SJCRH30 (cell line): ENCODE results near the gene SIRT5. TPM values are rescaled to one million over a fixed set of nuclear protein-coding genes. Genes with fewer than 3 reads are reported as not detected.

Experiments
- DNase-seq, 2 experiments: peaks; one replicate each; pipeline ENCODE4 v3.0.0-alpha.2; 2015 to 2020
- H3K27ac ChIP-seq: fragments of 250-450 bp; sonication (Bioruptor Pico); 2 replicates; pipeline ENCODE4 v1.5.1; 2020; ENCODE audit warnings: mild to moderate bottlenecking, moderate library complexity
- H3K27me3 ChIP-seq: fragments of 250-450 bp; sonication (Bioruptor Pico); 2 replicates; pipeline ENCODE4 v1.5.1; 2020; ENCODE audit warnings: mild to moderate bottlenecking, moderate library complexity
- H3K36me3 ChIP-seq: fragments of 250-450 bp; sonication (Bioruptor Pico); 2 replicates; pipeline ENCODE4 v1.5.1; 2020; ENCODE audit warnings: mild to moderate bottlenecking, moderate library complexity
- H3K4me1 ChIP-seq: fragments of 250-450 bp; sonication (Bioruptor Pico); 2 replicates; pipeline ENCODE4 v1.5.1; 2020; ENCODE audit warnings: mild to moderate bottlenecking, moderate library complexity
- H3K4me3 ChIP-seq: fragments of 250-450 bp; sonication (Bioruptor Pico); 2 replicates; pipeline ENCODE4 v1.5.1; 2020; ENCODE audit warnings: mild to moderate bottlenecking, moderate library complexity
- H3K9me3 ChIP-seq: fragments of 250-450 bp; sonication (Bioruptor Pico); replicated peaks from 2 replicates; pipeline ENCODE4 v1.5.1; 2020; ENCODE audit warnings: mild to moderate bottlenecking, moderate library complexity
- total RNA-seq: library from RNA; depleted of rRNA; stranded (reverse); fragments of >200 nt; shearing (Covaris generic); gene quantifications from 2 replicates; pipeline ENCODE4 v1.2.3, GENCODE V29; 2014

SIRT5 gene
- total RNA-seq, 1 experiment from 2014 or later = 2.7 TPM

DNA sequence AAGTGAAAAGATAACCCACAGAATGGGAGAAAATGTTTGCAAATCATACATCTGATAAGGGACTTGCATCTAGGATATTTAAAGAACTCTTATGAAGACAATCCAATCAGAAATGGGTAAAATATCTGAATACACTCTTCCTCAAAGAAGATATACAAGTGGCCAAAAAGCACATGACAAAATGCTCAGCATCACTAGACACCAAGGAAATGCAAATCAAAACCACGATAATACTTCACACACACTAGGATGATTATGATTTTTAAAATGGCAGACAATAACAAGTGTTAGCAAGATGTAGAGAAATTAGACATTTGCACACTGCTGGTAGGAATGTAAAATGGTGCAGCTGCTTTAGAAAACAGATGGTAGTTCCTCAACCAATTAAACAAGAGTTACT is 34.8 kb upstream of the SIRT5 start:
- no peaks in the 10 kb centered on the region for H3K27me3 ChIP-seq
- no peak overlapping the region for H3K4me3 ChIP-seq
- H3K27ac ChIP-seq = no peak overlapping the region
- DNase-seq = no peak
- H3K4me1 ChIP-seq = no peaks in the 10 kb centered on the region
- H3K36me3 ChIP-seq = no peaks in the 10 kb centered on the region
- H3K9me3 ChIP-seq = no peaks in the 10 kb centered on the region

GRCh38 chr6:13541496-13541895 is 32.9 kb upstream of the SIRT5 start:
- no peaks in the 10 kb centered on the region for H3K9me3 ChIP-seq
- no peak for DNase-seq
- H3K27ac ChIP-seq = no peak overlapping the region
- no peak overlapping the region for H3K4me3 ChIP-seq
- no peaks in the 10 kb centered on the region for H3K27me3 ChIP-seq
- no peaks in the 10 kb centered on the region for H3K36me3 ChIP-seq
- no peaks in the 10 kb centered on the region for H3K4me1 ChIP-seq

GRCh38 chr6:13544454-13545186 is 29.8 kb upstream of the SIRT5 start:
- Histone ChIP-seq H3K9me3 (no peaks in the 10 kb centered on the region), H3K36me3 (no peaks in the 10 kb centered on the region), H3K4me3 (no peak overlapping the region), H3K27ac (no peak overlapping the region), H3K27me3 (no peaks in the 10 kb centered on the region), H3K4me1 (no peaks in the 10 kb centered on the region)
- DNase-seq = no peak

- Histone ChIP-seq H3K27me3 (no peaks in the 10 kb centered on the region), H3K27ac (no peak overlapping the region), H3K9me3 (no peaks in the 10 kb centered on the region), H3K36me3 (no peaks in the 10 kb centered on the region), H3K4me1 (no peaks in the 10 kb centered on the region), H3K4me3 (no peak overlapping the region)
- DNase-seq = no peak
Observed at GRCh38 chr6:13545885-13546284, 28.5 kb upstream of the SIRT5 start.

DNA sequence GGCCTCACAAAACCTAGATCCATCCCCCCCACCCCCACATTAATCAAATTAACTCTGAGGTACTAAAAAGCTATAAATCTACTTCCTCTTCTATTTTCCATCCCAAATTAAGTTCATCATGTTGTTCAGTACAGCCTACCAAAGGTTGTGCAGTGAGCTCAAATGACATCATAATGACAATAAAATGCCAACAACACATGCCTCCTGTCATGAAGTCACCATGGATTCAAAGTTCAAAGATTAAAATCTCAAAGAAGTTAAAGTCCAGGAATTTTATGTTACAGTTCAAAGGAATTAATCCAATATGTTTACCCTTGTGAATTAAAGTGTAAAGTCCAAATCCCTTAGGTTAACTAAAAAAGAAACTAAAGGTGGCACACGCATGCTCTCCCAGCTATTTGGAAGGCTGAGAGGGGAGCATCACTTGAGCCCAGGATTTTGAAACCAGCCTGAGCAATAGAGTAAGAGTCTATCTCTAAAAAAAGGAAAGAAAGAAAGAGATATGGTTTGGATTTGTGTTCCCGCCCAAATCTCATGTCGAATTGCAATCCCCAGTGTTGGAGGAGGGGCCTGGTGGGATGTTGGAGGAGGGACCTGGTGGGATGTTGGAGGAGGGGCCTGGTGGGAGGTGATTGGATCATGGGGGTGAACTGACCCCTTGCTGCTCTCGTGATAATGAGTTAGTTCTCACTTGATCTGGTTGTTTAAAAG is 25.7 kb upstream of the SIRT5 start:
- Histone ChIP-seq H3K27me3 (no peaks in the 10 kb centered on the region), H3K4me1 (no peaks in the 10 kb centered on the region), H3K9me3 (no peaks in the 10 kb centered on the region), H3K36me3 (no peaks in the 10 kb centered on the region), H3K4me3 (no peak overlapping the region), H3K27ac (no peak overlapping the region)
- no peak for DNase-seq

DNA sequence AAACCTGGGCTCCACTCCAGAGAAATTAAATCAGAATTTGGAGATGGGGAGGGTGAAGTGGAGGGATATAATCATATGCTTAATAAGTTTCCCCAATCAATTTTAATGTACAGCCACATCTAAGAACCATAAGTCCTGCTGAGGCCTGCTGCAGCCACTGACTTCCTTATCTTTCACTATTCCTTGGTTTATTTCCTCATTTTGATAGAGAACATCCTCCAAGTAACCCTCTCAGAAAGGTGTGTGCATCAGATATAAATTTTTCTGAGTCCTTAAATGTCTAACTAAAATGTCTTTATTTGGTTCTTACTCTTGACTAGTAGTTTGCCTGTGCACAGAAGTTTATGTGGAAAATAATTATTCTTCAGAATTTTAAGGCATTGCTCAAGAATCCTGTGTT is 23.7 kb upstream of the SIRT5 start:
- Histone ChIP-seq H3K27ac (no peak overlapping the region), H3K9me3 (no peaks in the 10 kb centered on the region), H3K4me3 (no peak overlapping the region), H3K4me1 (no peaks in the 10 kb centered on the region), H3K36me3 (no peaks in the 10 kb centered on the region), H3K27me3 (no peaks in the 10 kb centered on the region)
- no peak for DNase-seq

- Histone ChIP-seq H3K9me3 (no peaks in the 10 kb centered on the region), H3K4me1 (no peaks in the 10 kb centered on the region), H3K36me3 (no peaks in the 10 kb centered on the region), H3K4me3 (no peak overlapping the region), H3K27ac (no peak overlapping the region), H3K27me3 (no peaks in the 10 kb centered on the region)
- no peak for DNase-seq
Observed at GRCh38 chr6:13553646-13554045, 20.8 kb upstream of the SIRT5 start.

DNA sequence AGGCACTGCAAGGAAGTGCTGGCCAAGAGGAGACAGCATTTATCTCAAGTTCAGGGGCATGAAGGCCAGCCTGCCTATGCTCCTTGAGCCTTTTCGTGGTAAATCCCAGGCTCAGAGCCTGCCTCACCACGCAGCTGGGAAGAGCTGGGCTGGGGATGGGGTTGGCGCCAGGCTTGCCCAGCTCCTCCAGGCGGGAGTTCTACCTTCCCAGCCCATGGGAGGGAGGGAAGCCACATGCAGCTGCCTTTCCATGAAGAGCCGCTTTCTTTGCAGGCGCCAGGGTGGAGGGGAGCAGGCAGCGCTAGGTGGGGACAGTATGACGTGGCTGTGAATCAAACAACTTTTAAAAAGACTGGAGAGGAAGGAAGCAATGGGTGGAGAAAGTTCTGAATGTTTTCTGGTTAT is 19.5 kb upstream of the SIRT5 start:
- no peak overlapping the region for H3K4me3 ChIP-seq
- DNase-seq = peak; percentile 51 to 59

DNA sequence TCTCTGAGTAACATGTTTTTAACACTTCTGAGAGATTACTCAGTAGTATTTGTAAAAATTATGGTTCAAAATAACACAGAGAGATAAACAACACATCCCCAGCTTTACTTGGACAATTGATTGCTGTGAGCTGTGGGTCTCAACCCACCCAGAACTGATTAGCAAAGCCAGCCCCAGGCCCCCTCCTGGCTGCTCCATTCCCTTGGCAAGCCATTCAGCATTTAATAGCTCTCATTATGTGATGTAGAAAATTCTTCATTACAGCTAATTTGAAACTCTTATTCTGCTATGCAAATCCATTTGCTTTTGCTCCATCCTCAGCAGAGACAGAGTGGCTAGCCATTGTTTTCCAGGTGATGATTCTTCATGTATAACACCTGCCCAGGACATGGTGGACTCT is 16.6 kb upstream of the SIRT5 start:
- Histone ChIP-seq H3K4me3 (no peak overlapping the region), H3K27ac (no peak overlapping the region), H3K27me3 (no peaks in the 10 kb centered on the region), H3K4me1 (no peaks in the 10 kb centered on the region), H3K36me3 (no peaks in the 10 kb centered on the region), H3K9me3 (no peaks in the 10 kb centered on the region)
- no peak for DNase-seq

More for the DNA sequence above, 19.5 kb upstream of the SIRT5 start:
- H3K27me3 ChIP-seq = no peaks in the 10 kb centered on the region
- no peaks in the 10 kb centered on the region for H3K9me3 ChIP-seq
- no peaks in the 10 kb centered on the region for H3K4me1 ChIP-seq
- no peak overlapping the region for H3K27ac ChIP-seq
- H3K36me3 ChIP-seq = no peaks in the 10 kb centered on the region

GRCh38 chr6:13558718-13559117 is 15.7 kb upstream of the SIRT5 start:
- Histone ChIP-seq H3K36me3 (no peaks in the 10 kb centered on the region), H3K27ac (no peak overlapping the region), H3K4me3 (no peak overlapping the region), H3K9me3 (no peaks in the 10 kb centered on the region), H3K27me3 (no peaks in the 10 kb centered on the region), H3K4me1 (no peaks in the 10 kb centered on the region)
- DNase-seq = no peak

- Histone ChIP-seq H3K27ac (no peak overlapping the region), H3K27me3 (no peaks in the 10 kb centered on the region), H3K4me1 (no peaks in the 10 kb centered on the region), H3K4me3 (no peak overlapping the region), H3K9me3 (no peaks in the 10 kb centered on the region), H3K36me3 (no peaks in the 10 kb centered on the region)
- DNase-seq = no peak
Observed at GRCh38 chr6:13559251-13559650, 15.2 kb upstream of the SIRT5 start.

- Histone ChIP-seq H3K9me3 (no peaks in the 10 kb centered on the region), H3K36me3 (no peaks in the 10 kb centered on the region), H3K4me3 (no peak overlapping the region), H3K27me3 (no peaks in the 10 kb centered on the region), H3K4me1 (no peaks in the 10 kb centered on the region), H3K27ac (no peak overlapping the region)
- peak in 1 of 2 experiments; percentile 17 for DNase-seq
Observed at GRCh38 chr6:13559968-13560650, 14.3 kb upstream of the SIRT5 start.

GRCh38 chr6:13560651-13561044 is 13.8 kb upstream of the SIRT5 start:
- no peak overlapping the region for H3K4me3 ChIP-seq
- no peaks in the 10 kb centered on the region for H3K9me3 ChIP-seq
- H3K27me3 ChIP-seq = no peaks in the 10 kb centered on the region
- no peak overlapping the region for H3K27ac ChIP-seq
- DNase-seq = peak in 1 of 2 experiments; percentile 33
- H3K4me1 ChIP-seq = no peaks in the 10 kb centered on the region
- no peaks in the 10 kb centered on the region for H3K36me3 ChIP-seq

- H3K4me3 ChIP-seq = no peak overlapping the region
- H3K4me1 ChIP-seq = no peaks in the 10 kb centered on the region
- H3K27me3 ChIP-seq = no peaks in the 10 kb centered on the region
- no peak overlapping the region for H3K27ac ChIP-seq
- H3K36me3 ChIP-seq = no peaks in the 10 kb centered on the region
- no peaks in the 10 kb centered on the region for H3K9me3 ChIP-seq
- no peak for DNase-seq
Observed at GRCh38 chr6:13561624-13562267, 12.7 kb upstream of the SIRT5 start.

GRCh38 chr6:13563009-13563408 is 11.4 kb upstream of the SIRT5 start:
- H3K4me3 ChIP-seq = no peak overlapping the region
- H3K27ac ChIP-seq = no peak overlapping the region
- H3K4me1 ChIP-seq = no peaks in the 10 kb centered on the region
- H3K36me3 ChIP-seq = no peaks in the 10 kb centered on the region
- no peak for DNase-seq
- H3K9me3 ChIP-seq = no peaks in the 10 kb centered on the region
- no peaks in the 10 kb centered on the region for H3K27me3 ChIP-seq
